ENCODE measurements around the gene SCN3B. TPM values are rescaled to one million over a fixed set of nuclear protein-coding genes. Genes with fewer than 3 reads are reported as not detected.

The SCN3B gene
- total and polyA plus RNA-seq, 3 donors from 2014 or later = 2.4 to 5.1 (median 3.9) TPM

GRCh38 chr11:123640029-123640428 is 14.4 kb downstream of the SCN3B start:
- Histone ChIP-seq H3K27ac (no peak overlapping the region), H3K4me3 (no peak overlapping the region), H3K36me3 (ENCODE audit: low read depth, missing control alignments) (no peaks in the 10 kb centered on the region), H3K9me3 (no peaks in the 10 kb centered on the region), H3K4me1 (no peaks in the 10 kb centered on the region), H3K27me3 (no peaks in the 10 kb centered on the region)
- 71 to 81% methylated on average over 5 of the region's 5 CpGs for WGBS, 2 donors
- TF ChIP-seq, protein P1, sequence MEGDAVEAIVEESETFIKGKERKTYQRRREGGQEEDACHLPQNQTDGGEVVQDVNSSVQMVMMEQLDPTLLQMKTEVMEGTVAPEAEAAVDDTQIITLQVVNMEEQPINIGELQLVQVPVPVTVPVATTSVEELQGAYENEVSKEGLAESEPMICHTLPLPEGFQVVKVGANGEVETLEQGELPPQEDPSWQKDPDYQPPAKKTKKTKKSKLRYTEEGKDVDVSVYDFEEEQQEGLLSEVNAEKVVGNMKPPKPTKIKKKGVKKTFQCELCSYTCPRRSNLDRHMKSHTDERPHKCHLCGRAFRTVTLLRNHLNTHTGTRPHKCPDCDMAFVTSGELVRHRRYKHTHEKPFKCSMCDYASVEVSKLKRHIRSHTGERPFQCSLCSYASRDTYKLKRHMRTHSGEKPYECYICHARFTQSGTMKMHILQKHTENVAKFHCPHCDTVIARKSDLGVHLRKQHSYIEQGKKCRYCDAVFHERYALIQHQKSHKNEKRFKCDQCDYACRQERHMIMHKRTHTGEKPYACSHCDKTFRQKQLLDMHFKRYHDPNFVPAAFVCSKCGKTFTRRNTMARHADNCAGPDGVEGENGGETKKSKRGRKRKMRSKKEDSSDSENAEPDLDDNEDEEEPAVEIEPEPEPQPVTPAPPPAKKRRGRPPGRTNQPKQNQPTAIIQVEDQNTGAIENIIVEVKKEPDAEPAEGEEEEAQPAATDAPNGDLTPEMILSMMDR (IDR thresholded peaks at IDR 0.05) = no peak
- TF ChIP-seq POLR2A (IDR thresholded peaks at IDR 0.05) = no peak
- intact Hi-C loops (cut with DNase I; ENCODE audit: low total_unique reads) = no loop called here
- no peak for DNase-seq

- intact Hi-C loops (cut with DNase I; ENCODE audit: low total_unique reads) = no loop called here
- Histone ChIP-seq H3K9me3 (no peaks in the 10 kb centered on the region), H3K36me3 (ENCODE audit: low read depth, missing control alignments) (no peaks in the 10 kb centered on the region), H3K4me3 (no peak overlapping the region), H3K27ac (no peak overlapping the region), H3K27me3 (no peaks in the 10 kb centered on the region), H3K4me1 (peaks cover 4% of the 10 kb centered on the region)
- no peak for DNase-seq
- 45 to 47% methylated on average over 3 of the region's 3 CpGs for WGBS, 2 donors
- TF ChIP-seq POLR2A (IDR thresholded peaks at IDR 0.05) = no peak
- TF ChIP-seq, protein P1 (IDR thresholded peaks at IDR 0.05) = no peak
Measured at GRCh38 chr11:123630126-123630608, 24.3 kb downstream of the SCN3B start.

- intact Hi-C loops (cut with DNase I; ENCODE audit: low total_unique reads) = no loop called here
- Histone ChIP-seq H3K4me1 (peaks cover 4% of the 10 kb centered on the region), H3K27me3 (no peaks in the 10 kb centered on the region), H3K9me3 (no peaks in the 10 kb centered on the region), H3K36me3 (ENCODE audit: low read depth, missing control alignments) (no peaks in the 10 kb centered on the region), H3K4me3 (no peak overlapping the region), H3K27ac (no peak overlapping the region)
- TF ChIP-seq, protein P1 (IDR thresholded peaks at IDR 0.05) = no peak
- TF ChIP-seq POLR2A (IDR thresholded peaks at IDR 0.05) = no peak
- peak; percentile 65 for DNase-seq
- 19 to 40% methylated on average over 9 to 10 of the region's 10 CpGs for WGBS, 2 donors
Measured at GRCh38 chr11:123628936-123629683, 25.3 kb downstream of the SCN3B start.

- no peaks in the 10 kb centered on the region for H3K36me3 ChIP-seq (ENCODE audit: low read depth, missing control alignments)
- 86 to 88% methylated on average over 2 of the region's 2 CpGs for WGBS, 2 donors
- no peaks in the 10 kb centered on the region for H3K9me3 ChIP-seq
- DNase-seq = no peak
- no peaks in the 10 kb centered on the region for H3K27me3 ChIP-seq
- peaks cover 4% of the 10 kb centered on the region for H3K4me1 ChIP-seq
- no peak overlapping the region for H3K4me3 ChIP-seq
- TF ChIP-seq, protein P1 (IDR thresholded peaks at IDR 0.05) = no peak
- no peak for TF ChIP-seq POLR2A (IDR thresholded peaks at IDR 0.05)
- no peak overlapping the region for H3K27ac ChIP-seq
- intact Hi-C loops (cut with DNase I; ENCODE audit: low total_unique reads) = no loop called here
Measured at GRCh38 chr11:123624974-123625373, 29.4 kb downstream of the SCN3B start.

DNA sequence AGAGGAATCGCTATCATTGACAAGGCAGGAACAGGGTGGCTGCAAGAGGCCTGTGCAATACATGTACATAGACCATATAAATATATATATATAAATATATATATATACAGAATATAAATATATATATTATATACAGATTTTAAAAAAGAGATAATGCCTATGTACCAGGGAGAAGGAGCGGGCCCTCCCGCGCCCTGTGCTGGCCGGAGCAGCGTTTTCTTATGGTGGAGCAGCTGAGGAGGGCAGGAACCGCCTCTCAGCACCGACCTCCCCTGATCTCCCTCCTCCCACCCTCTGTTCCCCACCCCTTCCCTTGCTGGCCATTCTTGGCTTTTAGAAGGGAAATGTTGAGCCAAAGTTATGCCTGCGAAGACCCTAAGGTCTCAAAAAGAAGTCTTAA is 31.8 kb downstream of the SCN3B start:
- Histone ChIP-seq H3K9me3 (no peaks in the 10 kb centered on the region), H3K4me3 (no peak overlapping the region), H3K4me1 (no peaks in the 10 kb centered on the region), H3K27ac (no peak overlapping the region), H3K36me3 (ENCODE audit: low read depth, missing control alignments) (no peaks in the 10 kb centered on the region), H3K27me3 (no peaks in the 10 kb centered on the region)
- no peak for DNase-seq
- 89 to 93% methylated on average over 9 of the region's 9 CpGs for WGBS, 2 donors
- TF ChIP-seq, protein P1 (IDR thresholded peaks at IDR 0.05) = no peak
- TF ChIP-seq POLR2A (IDR thresholded peaks at IDR 0.05) = no peak
- intact Hi-C loops (cut with DNase I; ENCODE audit: low total_unique reads) = no loop called here

Measured in testis (tissue), 3 donors.